ENCODE data around the gene PTPRF. TPM values are rescaled to one million over a fixed set of nuclear protein-coding genes. Genes with fewer than 3 reads are reported as not detected.
"Not testable (repeated sequence)": the region's sequence is repeated elsewhere in the genome, so short reads cannot be mapped to it uniquely, and the experiment has no call there.

The PTPRF gene
- total and polyA plus RNA-seq, 3 donors from 2014 or later = 43.1 to 51.0 (median 45.4) TPM

DNA sequence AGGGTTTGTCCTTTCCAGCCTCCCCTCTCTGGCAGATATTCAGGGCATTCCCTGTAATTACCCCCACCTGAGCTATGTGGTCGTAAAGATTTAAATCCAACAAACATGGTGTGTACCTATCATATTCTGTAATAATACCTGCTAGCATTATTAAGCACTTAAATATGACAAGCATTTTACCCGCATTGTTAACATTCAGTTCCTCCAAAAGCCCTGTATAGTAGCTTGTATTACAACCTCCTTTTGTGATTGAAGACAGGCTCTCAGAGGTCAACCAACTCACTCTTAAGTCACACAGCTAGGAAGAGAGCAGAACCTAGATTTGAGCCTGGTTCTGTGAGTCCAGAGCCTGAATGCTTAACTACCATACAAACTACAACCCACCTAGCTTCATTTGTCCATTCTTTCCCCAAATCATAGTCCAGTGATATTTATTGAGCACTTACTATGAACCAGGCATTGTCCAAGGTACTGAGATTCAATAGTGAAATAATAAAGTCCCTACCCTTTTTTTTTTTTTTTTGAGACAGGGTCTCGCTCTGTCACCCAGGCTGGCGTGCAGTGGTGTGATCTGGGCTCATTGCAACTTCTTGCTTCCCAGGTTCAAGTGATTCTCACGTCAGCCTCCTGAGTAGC is 105.4 kb downstream of the PTPRF start:
- 93 to 96% methylated on average over 5 of the region's 5 CpGs for WGBS, 2 donors
- H3K27ac ChIP-seq = no peak overlapping the region

GRCh38 chr1:43637267-43637666 is 106.6 kb downstream of the PTPRF start:
- Histone ChIP-seq H3K4me1 (no peaks in the 10 kb centered on the region), H3K27me3 (no peaks in the 10 kb centered on the region), H3K36me3 (ENCODE audit: low read depth, missing control alignments) (no peaks in the 10 kb centered on the region), H3K27ac (no peak overlapping the region), H3K4me3 (no peak overlapping the region), H3K9me3 (no peaks in the 10 kb centered on the region)
- intact Hi-C loops (cut with DNase I; ENCODE audit: low total_unique reads) = no loop called here
- WGBS, 2 donors = 92 to 93% methylated on average over 7 of the region's 7 CpGs
- TF ChIP-seq, protein P1, sequence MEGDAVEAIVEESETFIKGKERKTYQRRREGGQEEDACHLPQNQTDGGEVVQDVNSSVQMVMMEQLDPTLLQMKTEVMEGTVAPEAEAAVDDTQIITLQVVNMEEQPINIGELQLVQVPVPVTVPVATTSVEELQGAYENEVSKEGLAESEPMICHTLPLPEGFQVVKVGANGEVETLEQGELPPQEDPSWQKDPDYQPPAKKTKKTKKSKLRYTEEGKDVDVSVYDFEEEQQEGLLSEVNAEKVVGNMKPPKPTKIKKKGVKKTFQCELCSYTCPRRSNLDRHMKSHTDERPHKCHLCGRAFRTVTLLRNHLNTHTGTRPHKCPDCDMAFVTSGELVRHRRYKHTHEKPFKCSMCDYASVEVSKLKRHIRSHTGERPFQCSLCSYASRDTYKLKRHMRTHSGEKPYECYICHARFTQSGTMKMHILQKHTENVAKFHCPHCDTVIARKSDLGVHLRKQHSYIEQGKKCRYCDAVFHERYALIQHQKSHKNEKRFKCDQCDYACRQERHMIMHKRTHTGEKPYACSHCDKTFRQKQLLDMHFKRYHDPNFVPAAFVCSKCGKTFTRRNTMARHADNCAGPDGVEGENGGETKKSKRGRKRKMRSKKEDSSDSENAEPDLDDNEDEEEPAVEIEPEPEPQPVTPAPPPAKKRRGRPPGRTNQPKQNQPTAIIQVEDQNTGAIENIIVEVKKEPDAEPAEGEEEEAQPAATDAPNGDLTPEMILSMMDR (IDR thresholded peaks at IDR 0.05) = no peak
- TF ChIP-seq POLR2A (IDR thresholded peaks at IDR 0.05) = no peak
- no peak for DNase-seq

More for the DNA sequence above, 105.4 kb downstream of the PTPRF start:
- intact Hi-C loops (cut with DNase I; ENCODE audit: low total_unique reads) = no loop called here
- no peaks in the 10 kb centered on the region for H3K27me3 ChIP-seq
- TF ChIP-seq, protein P1 (IDR thresholded peaks at IDR 0.05) = no peak
- TF ChIP-seq POLR2A (IDR thresholded peaks at IDR 0.05) = no peak
- H3K36me3 ChIP-seq (ENCODE audit: low read depth, missing control alignments) = no peaks in the 10 kb centered on the region
- no peak overlapping the region for H3K4me3 ChIP-seq
- no peak for DNase-seq
- H3K4me1 ChIP-seq = no peaks in the 10 kb centered on the region
- no peaks in the 10 kb centered on the region for H3K9me3 ChIP-seq

DNA sequence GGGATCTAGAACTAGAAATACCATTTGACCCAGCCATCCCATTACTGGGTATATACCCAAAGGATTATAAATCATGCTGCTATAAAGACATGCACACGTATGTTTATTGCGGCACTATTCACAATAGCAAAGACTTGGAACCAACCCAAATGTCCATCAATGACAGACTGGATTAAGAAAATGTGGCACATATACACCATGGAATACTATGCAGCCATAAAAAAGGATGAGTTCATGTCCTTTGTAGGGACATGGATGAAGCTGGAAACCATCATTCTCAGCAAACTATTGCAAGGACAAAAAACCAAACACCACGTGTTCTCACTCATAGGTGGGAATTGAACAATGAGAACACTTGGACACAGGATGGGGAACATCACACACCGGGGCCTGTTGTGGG is 107.7 kb downstream of the PTPRF start:
- H3K27ac ChIP-seq; intact Hi-C loops (cut with DNase I; ENCODE audit: low total_unique reads); H3K36me3 ChIP-seq (ENCODE audit: low read depth, missing control alignments); DNase-seq; H3K9me3 ChIP-seq; H3K4me1 ChIP-seq; H3K27me3 ChIP-seq; H3K4me3 ChIP-seq: not testable (repeated sequence)
- WGBS, 2 donors = 92 to 100% methylated on average over 2 to 4 of the region's 4 CpGs

- intact Hi-C loops (cut with DNase I; ENCODE audit: low total_unique reads) = no loop called here
- 67 to 77% methylated on average over 5 of the region's 5 CpGs for WGBS, 2 donors
Measured at GRCh38 chr1:43639976-43640794, 109.5 kb downstream of the PTPRF start.

GRCh38 chr1:43644558-43644957 is 113.9 kb downstream of the PTPRF start:
- intact Hi-C loops (cut with DNase I; ENCODE audit: low total_unique reads) = no loop called here
- no peak for DNase-seq
- TF ChIP-seq POLR2A (IDR thresholded peaks at IDR 0.05) = no peak
- TF ChIP-seq, protein P1 (IDR thresholded peaks at IDR 0.05) = no peak
- no peak overlapping the region for H3K4me3 ChIP-seq
- H3K4me1 ChIP-seq = no peaks in the 10 kb centered on the region
- H3K27ac ChIP-seq = no peak overlapping the region
- 40 to 77% methylated on average over 1 of the region's 1 CpG for WGBS, 2 donors
- no peaks in the 10 kb centered on the region for H3K9me3 ChIP-seq
- no peaks in the 10 kb centered on the region for H3K36me3 ChIP-seq (ENCODE audit: low read depth, missing control alignments)
- no peaks in the 10 kb centered on the region for H3K27me3 ChIP-seq

More at GRCh38 chr1:43639976-43640794, 109.5 kb downstream of the PTPRF start:
- Histone ChIP-seq H3K27ac (no peak overlapping the region), H3K4me3 (no peak overlapping the region), H3K36me3 (ENCODE audit: low read depth, missing control alignments) (no peaks in the 10 kb centered on the region), H3K9me3 (no peaks in the 10 kb centered on the region), H3K27me3 (no peaks in the 10 kb centered on the region), H3K4me1 (no peaks in the 10 kb centered on the region)
- DNase-seq = peak; percentile 28
- TF ChIP-seq, protein P1 (IDR thresholded peaks at IDR 0.05) = no peak
- TF ChIP-seq POLR2A (IDR thresholded peaks at IDR 0.05) = no peak
